Activated T-helper 17 cell treated with anti-CD3 and anti-CD28 coated beads, Interleukin-2, amount 50 U/mL, for 72 hours (primary cell): Measurements from ENCODE around the gene ZNF774. TPM values are rescaled to one million over a fixed set of nuclear protein-coding genes. Genes with fewer than 3 reads are reported as not detected.
"Not testable (repeated sequence)": the region's sequence is repeated elsewhere in the genome, so short reads cannot be mapped to it uniquely, and the experiment has no call there.

Experiments used
- ATAC-seq: fragments of 150-1000 bp; cut with Tn5 transposase; replicated peaks from 2 replicates; pipeline ENCODE4 v1.10.0; 2021; ENCODE audit warnings: mild to moderate bottlenecking, moderate library complexity
- H3K27ac Mint-ChIP-seq: one replicate; pipeline ENCODE4 v1.8.0; 2022; ENCODE audit warnings: mixed read lengths
- H3K27me3 Mint-ChIP-seq: one replicate; pipeline ENCODE4 v1.8.0; 2022; ENCODE audit warnings: mixed read lengths
- H3K36me3 Mint-ChIP-seq: one replicate; pipeline ENCODE4 v1.8.0; 2022; ENCODE audit warnings: low read depth, mild to moderate bottlenecking, mixed read lengths
- H3K4me1 Mint-ChIP-seq: one replicate; pipeline ENCODE4 v1.8.0; 2022; ENCODE audit warnings: mixed read lengths
- H3K4me3 Mint-ChIP-seq: one replicate; pipeline ENCODE4 v1.8.0; 2022; ENCODE audit warnings: mild to moderate bottlenecking, mixed read lengths
- H3K9me3 Mint-ChIP-seq: one replicate; pipeline ENCODE4 v1.8.0; 2022; ENCODE audit warnings: mixed read lengths
- total RNA-seq, 2 donors: library from RNA; stranded (reverse); gene quantifications; one replicate each; pipeline ENCODE4 v1.2.3, GENCODE V29; 2022

Gene ZNF774
- total RNA-seq, 2 donors from 2014 or later = 0.69 to 0.82 TPM

- ATAC-seq = no peak
- Mint-ChIP-seq H3K4me3 (no peak overlapping the region), H3K36me3 (no peaks in the 10 kb centered on the region), H3K27ac (no peak overlapping the region), H3K4me1 (no peaks in the 10 kb centered on the region), H3K9me3 (no peaks in the 10 kb centered on the region), H3K27me3 (no peaks in the 10 kb centered on the region)
Observed at GRCh38 chr15:90327311-90327710, 24.8 kb upstream of the ZNF774 start.

GRCh38 chr15:90334304-90334731, 17.8 kb upstream of the ZNF774 start:
- H3K4me1 Mint-ChIP-seq = no peaks in the 10 kb centered on the region
- H3K27me3 Mint-ChIP-seq = no peaks in the 10 kb centered on the region
- ATAC-seq = no peak
- H3K27ac Mint-ChIP-seq = no peak overlapping the region
- no peaks in the 10 kb centered on the region for H3K9me3 Mint-ChIP-seq
- no peaks in the 10 kb centered on the region for H3K36me3 Mint-ChIP-seq
- no peak overlapping the region for H3K4me3 Mint-ChIP-seq

- H3K9me3 Mint-ChIP-seq = no peaks in the 10 kb centered on the region
- no peaks in the 10 kb centered on the region for H3K4me1 Mint-ChIP-seq
Observed at GRCh38 chr15:90336705-90337141, 15.4 kb upstream of the ZNF774 start.

GRCh38 chr15:90337256-90337655, 14.8 kb upstream of the ZNF774 start:
- Mint-ChIP-seq H3K4me1 (no peaks in the 10 kb centered on the region), H3K4me3 (no peak overlapping the region), H3K9me3 (no peaks in the 10 kb centered on the region), H3K27ac (no peak overlapping the region), H3K27me3 (no peaks in the 10 kb centered on the region), H3K36me3 (no peaks in the 10 kb centered on the region)
- ATAC-seq = no peak

More at GRCh38 chr15:90336705-90337141, 15.4 kb upstream of the ZNF774 start:
- ATAC-seq = no peak
- no peak overlapping the region for H3K4me3 Mint-ChIP-seq
- H3K36me3 Mint-ChIP-seq = no peaks in the 10 kb centered on the region
- no peaks in the 10 kb centered on the region for H3K27me3 Mint-ChIP-seq
- H3K27ac Mint-ChIP-seq = no peak overlapping the region

GRCh38 chr15:90338532-90338931, 13.6 kb upstream of the ZNF774 start:
- no peaks in the 10 kb centered on the region for H3K36me3 Mint-ChIP-seq
- no peak overlapping the region for H3K4me3 Mint-ChIP-seq
- H3K27me3 Mint-ChIP-seq = no peaks in the 10 kb centered on the region
- no peak overlapping the region for H3K27ac Mint-ChIP-seq
- no peaks in the 10 kb centered on the region for H3K9me3 Mint-ChIP-seq
- ATAC-seq = no peak
- H3K4me1 Mint-ChIP-seq = no peaks in the 10 kb centered on the region

- ATAC-seq = no peak
- H3K4me1 Mint-ChIP-seq = no peaks in the 10 kb centered on the region
- H3K36me3 Mint-ChIP-seq = no peaks in the 10 kb centered on the region
- no peak overlapping the region for H3K4me3 Mint-ChIP-seq
- no peak overlapping the region for H3K27ac Mint-ChIP-seq
- no peaks in the 10 kb centered on the region for H3K9me3 Mint-ChIP-seq
- H3K27me3 Mint-ChIP-seq = no peaks in the 10 kb centered on the region
Observed at GRCh38 chr15:90340345-90340744, 11.7 kb upstream of the ZNF774 start.

GRCh38 chr15:90343302-90343790, 8.7 kb upstream of the ZNF774 start:
- ATAC-seq = no peak
- Mint-ChIP-seq H3K27ac (no peak overlapping the region), H3K36me3 (no peaks in the 10 kb centered on the region), H3K9me3 (no peaks in the 10 kb centered on the region), H3K27me3 (no peaks in the 10 kb centered on the region), H3K4me1 (no peaks in the 10 kb centered on the region), H3K4me3 (no peak overlapping the region)

- Mint-ChIP-seq H3K27ac (no peak overlapping the region), H3K27me3 (no peaks in the 10 kb centered on the region), H3K9me3 (no peaks in the 10 kb centered on the region), H3K4me3 (no peak overlapping the region), H3K36me3 (no peaks in the 10 kb centered on the region), H3K4me1 (no peaks in the 10 kb centered on the region)
- ATAC-seq = no peak
Observed at GRCh38 chr15:90344662-90345061, 7.4 kb upstream of the ZNF774 start.

- peaks cover 6% of the 10 kb centered on the region for H3K4me1 Mint-ChIP-seq
- no peak for ATAC-seq
- no peaks in the 10 kb centered on the region for H3K36me3 Mint-ChIP-seq
- no peaks in the 10 kb centered on the region for H3K9me3 Mint-ChIP-seq
- no peak overlapping the region for H3K4me3 Mint-ChIP-seq
- no peaks in the 10 kb centered on the region for H3K27me3 Mint-ChIP-seq
- H3K27ac Mint-ChIP-seq = no peak overlapping the region
Observed at GRCh38 chr15:90345857-90346256, 6.2 kb upstream of the ZNF774 start.

GRCh38 chr15:90347431-90348065, 4.5 kb upstream of the ZNF774 start:
- not testable (repeated sequence) for ATAC-seq, H3K4me3 Mint-ChIP-seq, H3K4me1 Mint-ChIP-seq, H3K27ac Mint-ChIP-seq, H3K9me3 Mint-ChIP-seq, H3K27me3 Mint-ChIP-seq, H3K36me3 Mint-ChIP-seq

GRCh38 chr15:90348456-90348855, 3.6 kb upstream of the ZNF774 start:
- Mint-ChIP-seq H3K27ac (no peak overlapping the region), H3K36me3 (no peaks in the 10 kb centered on the region), H3K4me1 (peaks cover 6% of the 10 kb centered on the region), H3K9me3 (no peaks in the 10 kb centered on the region), H3K27me3 (no peaks in the 10 kb centered on the region), H3K4me3 (no peak overlapping the region)
- no peak for ATAC-seq

GRCh38 chr15:90349072-90349471, 3.0 kb upstream of the ZNF774 start:
- Mint-ChIP-seq H3K36me3 (no peaks in the 10 kb centered on the region), H3K4me1 (peaks cover 6% of the 10 kb centered on the region), H3K4me3 (no peak overlapping the region), H3K9me3 (no peaks in the 10 kb centered on the region), H3K27ac (no peak overlapping the region), H3K27me3 (no peaks in the 10 kb centered on the region)
- no peak for ATAC-seq

GRCh38 chr15:90349821-90350220, 2.3 kb upstream of the ZNF774 start:
- Mint-ChIP-seq H3K4me1 (peaks cover 6% of the 10 kb centered on the region), H3K27me3 (no peaks in the 10 kb centered on the region), H3K36me3 (no peaks in the 10 kb centered on the region), H3K27ac (no peak overlapping the region), H3K4me3 (no peak overlapping the region), H3K9me3 (no peaks in the 10 kb centered on the region)
- ATAC-seq = no peak

GRCh38 chr15:90351479-90352106, 491 bp upstream of the ZNF774 start:
- H3K36me3 Mint-ChIP-seq = no peaks in the 10 kb centered on the region
- ATAC-seq = peak; percentile 5
- H3K9me3 Mint-ChIP-seq = no peaks in the 10 kb centered on the region
- peak overlapping the region; percentile 38 for H3K27ac Mint-ChIP-seq
- H3K27me3 Mint-ChIP-seq = no peaks in the 10 kb centered on the region
- H3K4me1 Mint-ChIP-seq = peaks cover 6% of the 10 kb centered on the region
- H3K4me3 Mint-ChIP-seq = peak overlapping the region; percentile 81

- no peak for ATAC-seq
- H3K27me3 Mint-ChIP-seq = no peaks in the 10 kb centered on the region
- peaks cover 7% of the 10 kb centered on the region for H3K4me1 Mint-ChIP-seq
- H3K27ac Mint-ChIP-seq = no peak overlapping the region
- no peak overlapping the region for H3K4me3 Mint-ChIP-seq
- H3K36me3 Mint-ChIP-seq = no peaks in the 10 kb centered on the region
- H3K9me3 Mint-ChIP-seq = no peaks in the 10 kb centered on the region
Observed at GRCh38 chr15:90354986-90355385, 2.9 kb downstream of the ZNF774 start.
